Muscle of back (tissue), 11 donors: Measurements from ENCODE around the gene C12orf76. TPM values are rescaled to one million over a fixed set of nuclear protein-coding genes. Genes with fewer than 3 reads are reported as not detected.
"Not testable (repeated sequence)": the region's sequence is repeated elsewhere in the genome, so short reads cannot be mapped to it uniquely, and the experiment has no call there.

Source experiments
- DNase-seq, 3 donors: peaks; one replicate each; pipeline versions ENCODE4 v3.0.0 to v3.0.0-alpha.2; 2013
- polyA plus RNA-seq, 10 donors: library from polyadenylated mRNA; unstranded; fragments of 120-200 nt; gene quantifications; one replicate each; pipeline ENCODE4 v1.2.1, GENCODE V29; 2013; ENCODE audit not compliant: insufficient read length in 10 of 10

The C12orf76 gene
- polyA plus RNA-seq, 10 donors: 19.7 to 34.2 (median 24.5) TPM

DNA sequence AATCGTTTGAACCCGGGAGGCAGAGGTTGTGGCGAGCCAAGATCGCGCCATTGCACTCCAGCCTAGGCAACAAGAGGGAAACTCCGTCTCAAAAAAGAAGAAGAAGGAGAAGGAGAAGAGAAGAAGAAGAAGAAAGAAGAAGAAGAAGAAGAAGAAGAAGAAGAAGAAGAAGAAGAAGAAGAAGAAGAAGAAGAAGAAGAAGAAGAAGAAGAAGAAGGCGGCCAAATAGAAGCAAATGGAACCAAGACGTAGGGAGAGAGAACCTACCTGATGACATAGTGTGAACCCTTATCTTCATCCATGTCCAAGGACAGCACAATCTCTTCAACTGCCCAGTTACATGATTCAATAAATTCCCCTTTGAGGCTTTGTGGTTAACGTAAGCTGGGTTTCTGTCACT, 19.8 kb upstream of the C12orf76 start:
- DNase-seq: not testable (repeated sequence)

DNA sequence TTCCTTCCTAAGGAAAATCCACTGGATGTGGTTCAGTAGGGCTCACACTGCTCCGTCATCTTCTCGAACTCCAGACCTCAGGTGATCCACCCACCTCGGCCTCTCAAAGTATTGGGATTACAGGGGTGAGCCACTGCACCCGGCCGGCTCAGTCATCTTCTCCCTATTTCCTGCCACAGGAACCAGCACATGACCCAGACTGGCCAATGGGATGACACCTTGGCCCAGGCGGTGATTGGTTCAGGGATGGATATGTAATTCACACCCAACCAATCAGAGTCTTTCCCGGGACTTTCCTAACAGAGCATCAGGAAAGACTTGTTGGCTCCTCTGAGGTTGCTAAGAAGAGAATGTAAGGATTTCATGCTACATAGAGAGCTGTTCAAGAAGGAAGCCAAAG, 19.2 kb upstream of the C12orf76 start:
- DNase-seq: no peak

DNA sequence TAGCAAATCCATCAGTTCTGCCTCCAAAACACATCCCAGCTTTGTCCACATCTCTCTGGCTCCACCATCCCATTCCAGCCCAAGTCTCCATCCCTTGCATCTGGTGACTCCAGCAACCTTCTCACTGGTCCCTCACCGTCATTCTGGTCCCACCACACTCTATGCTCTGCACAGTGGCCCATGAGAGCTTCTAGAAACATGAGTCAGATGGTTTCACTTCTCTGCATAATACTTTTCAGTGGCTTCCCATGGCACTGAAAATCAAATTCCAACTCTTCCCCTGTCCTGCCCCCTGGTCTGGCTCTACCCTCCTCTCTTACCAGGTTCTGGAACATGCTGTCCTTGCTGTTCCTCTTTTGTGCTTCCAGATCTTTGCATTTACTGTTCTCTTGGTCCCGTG, 17.2 kb upstream of the C12orf76 start:
- no peak for DNase-seq

DNA sequence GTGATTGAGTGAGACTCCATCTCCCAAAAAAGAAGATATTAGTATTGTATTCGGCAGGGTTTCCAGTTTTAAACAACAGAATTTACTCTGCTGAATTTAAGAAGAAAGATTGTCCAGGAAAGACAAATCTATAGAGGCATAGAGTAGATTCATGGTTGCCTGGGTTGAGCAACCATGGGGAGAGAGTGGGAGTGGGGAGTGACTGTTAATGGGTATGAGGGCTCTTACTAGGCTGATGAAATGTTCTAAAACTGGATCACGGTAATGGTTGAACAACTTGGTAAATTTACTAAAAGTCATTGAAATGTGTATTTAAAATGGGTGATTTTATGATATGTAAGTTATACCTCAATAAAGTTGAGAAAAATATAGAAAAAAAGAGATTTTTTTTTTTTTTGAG, 13.9 kb upstream of the C12orf76 start:
- DNase-seq: no peak

DNA sequence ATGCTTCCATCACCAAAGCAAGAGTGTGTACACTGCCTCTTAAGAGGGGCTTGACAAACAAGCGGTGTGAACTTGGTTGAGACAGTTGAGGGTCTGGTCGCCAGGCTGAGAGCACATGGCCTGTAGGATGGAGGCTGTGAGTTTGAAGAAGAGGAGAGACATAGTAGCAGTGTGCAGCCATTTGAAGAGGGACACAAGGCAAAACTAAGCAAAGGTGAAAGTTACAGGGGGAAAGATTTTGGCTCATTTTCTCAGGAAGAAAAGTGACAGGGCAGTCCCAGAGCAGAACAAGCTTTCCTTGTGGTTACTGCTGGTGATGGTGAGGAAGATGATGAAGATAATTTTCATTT, 11.3 kb upstream of the C12orf76 start:
- no peak for DNase-seq

DNA sequence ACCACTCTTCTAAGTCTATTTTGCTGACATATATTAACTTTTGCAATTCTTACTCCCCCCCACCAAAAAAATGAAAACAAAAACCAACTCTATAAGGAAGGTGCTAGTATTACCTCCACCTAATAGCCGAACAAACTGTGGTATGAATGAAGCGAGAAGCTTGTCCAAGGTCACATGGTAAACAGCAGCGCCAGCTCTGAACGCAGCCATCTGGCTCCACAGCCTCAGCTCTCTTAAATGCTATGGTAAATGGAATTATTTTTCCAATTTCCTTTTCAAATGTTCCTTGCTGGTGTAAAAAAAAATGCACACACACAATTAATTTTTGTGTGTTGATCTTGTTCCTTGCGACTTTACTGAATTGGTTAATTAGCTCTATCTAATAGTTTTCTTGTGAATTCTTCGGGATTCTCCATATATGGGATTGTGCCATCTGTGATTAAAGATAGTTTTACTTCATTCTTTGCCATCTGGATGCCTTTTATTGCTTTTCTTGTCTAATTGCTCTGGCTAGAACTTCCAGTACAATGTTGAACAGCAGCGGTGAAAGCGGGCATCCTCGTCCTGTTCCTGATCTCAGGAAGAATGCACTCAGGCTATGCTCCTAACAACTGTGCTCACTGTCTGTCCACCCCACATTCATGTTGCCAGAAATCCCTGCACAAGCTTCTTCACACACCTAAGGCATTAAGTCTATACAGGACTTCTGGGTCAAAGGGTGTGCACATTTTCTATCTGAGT, 10.7 kb upstream of the C12orf76 start:
- no peak for DNase-seq

DNA sequence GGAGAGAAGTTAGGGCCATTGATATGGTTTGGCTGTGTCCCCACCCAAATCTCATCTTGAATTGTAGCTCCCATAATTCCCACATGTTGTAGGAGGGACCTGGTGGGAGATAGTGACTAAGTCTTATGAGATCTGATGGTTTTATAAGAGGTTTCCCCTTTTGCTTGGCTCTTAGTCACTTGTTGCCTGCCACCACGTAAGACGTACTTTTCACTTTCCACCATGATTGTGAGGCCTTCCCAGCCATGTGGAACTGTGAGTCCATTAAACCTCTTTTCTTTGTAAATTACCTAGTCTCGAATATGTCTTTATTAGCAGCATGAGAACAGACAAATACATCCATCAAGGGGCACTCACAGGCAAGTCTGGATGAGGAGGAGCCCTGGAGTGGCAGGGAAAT, 8.3 kb upstream of the C12orf76 start:
- DNase-seq: not testable (repeated sequence)

DNA sequence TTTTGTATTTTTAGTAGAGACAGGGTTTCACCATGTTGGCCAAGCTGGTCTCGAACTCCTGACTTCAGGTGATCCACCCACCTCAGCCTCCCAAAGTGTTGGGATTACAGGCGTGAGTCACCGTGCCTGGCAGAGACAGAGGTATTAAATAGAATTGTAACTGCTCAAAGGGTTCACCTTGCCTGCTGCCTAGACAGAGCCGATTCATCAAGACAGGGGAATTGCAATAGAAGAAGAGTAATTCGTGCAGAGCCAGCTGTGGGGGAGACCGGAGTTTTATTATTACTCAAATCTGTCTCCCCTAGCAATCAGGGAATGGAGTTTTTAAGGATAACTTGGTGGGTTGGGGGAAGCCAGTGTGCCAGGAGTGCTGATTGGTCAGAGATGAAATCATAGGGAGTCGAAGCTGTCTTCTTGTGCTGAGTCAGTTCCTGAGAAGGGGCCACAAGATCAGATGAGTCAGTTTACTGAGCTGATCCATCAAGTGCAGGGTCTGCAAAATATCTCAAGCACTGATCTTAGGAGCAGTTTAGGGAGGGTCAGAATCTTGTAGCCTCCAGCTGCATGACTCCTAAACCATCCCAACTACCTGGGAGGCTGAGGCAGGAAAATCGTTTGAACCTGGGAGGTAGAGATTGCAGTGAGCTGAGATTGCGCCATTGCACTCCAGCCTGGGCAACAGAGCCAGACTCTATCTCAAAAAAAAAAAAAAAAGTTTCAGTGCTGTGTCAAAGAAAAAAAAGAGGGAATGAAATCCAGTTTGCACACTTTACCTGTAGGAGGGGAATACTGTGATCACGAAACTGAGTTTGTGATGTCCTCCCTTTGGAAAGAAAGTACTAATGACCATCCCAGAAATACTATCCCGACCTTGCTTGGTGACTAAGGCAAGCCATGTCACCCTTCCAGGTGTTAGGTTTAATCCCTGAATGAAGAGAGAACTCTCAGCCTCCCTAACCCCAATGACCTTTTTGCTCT, 7.3 kb upstream of the C12orf76 start:
- DNase-seq: peak in 1 of 3 donors; percentile 79

DNA sequence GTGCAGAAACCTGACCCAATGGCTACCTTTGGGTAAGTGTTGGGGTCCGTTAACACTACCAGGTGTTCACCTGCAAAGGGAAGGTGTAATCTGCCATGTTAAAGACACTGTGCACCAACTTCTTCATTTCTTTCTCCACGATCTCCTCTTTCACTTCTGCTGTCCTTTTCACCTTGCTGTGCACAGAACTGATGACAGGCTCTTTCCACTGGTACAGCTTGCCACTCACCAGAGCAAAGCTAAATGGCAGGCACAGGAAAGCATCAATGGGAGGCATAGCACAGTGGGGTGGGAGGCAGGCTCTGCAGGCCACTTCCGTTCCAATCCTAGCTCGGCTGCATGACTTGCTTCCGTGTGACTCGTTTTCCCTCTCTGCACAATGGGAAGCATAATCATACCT, 2.6 kb upstream of the C12orf76 start:
- DNase-seq: no peak

DNA sequence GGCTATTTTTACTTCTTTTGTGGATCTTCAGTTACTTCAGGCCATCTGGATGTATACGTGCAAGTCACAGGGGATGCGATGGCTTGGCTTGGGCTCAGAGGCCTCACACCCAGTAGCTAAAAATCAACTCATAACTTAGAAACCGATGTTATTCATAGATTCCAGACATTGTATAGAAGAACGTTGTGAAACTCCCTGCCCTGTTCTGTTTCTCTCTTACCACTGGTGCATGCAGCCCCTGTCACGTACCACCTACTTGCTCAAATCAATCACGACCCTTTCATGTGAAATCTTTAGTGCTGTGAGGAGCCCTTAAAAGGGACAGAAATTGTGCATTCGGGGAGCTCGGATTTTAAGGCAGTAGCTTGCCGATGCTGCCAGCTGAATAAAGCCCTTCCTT, 1.3 kb upstream of the C12orf76 start:
- not testable (repeated sequence) for DNase-seq

DNA sequence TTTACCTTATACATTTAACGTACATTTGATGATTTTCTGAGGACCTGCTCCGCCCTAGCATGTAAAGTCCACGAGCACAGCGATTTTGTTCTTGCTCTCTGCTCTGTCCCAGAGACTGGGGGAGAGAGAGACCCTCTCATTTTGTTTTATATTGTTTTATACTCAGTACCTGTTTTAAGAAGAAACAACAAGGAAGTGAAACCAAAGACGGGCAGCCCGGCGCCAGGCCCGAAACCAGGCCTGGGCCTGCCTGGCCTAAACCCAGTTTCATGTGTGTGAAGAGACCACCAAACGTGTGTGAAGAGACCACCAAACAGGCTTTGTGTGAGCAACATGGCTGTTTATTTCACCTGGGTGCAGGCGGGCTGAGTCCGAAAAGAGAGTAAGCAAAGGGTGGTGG, 712 bp upstream of the C12orf76 start:
- not testable (repeated sequence) for DNase-seq

DNA sequence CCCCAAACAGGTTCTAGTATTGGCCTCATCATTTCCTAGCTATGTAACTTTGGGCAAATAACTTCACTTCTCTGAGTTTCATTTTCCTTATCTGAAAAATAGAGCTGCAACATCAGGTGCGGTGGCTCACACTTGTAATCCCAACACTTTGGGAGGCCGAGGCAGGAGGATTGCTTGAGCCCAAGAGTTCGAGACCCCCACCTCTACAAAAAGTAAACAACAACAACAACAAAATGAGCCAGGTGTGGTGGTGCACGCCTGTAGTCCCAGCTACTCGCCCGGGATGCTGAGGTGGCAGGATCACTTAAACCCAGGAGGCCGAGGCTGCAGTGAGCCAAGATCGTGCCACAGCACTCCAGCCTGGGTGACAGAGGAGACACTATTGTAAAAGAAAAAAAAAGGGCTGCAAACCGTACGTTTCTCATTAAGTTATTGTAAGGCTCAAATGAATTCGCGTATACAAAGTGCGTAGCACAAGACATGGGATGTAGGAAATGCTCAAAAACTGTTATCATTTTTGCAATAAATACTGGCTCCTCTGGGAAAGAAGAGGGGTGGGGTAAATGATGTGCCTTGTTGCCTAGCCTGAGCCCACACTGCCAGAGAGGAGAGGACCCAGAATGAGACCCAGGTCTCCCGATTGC, 903 bp downstream of the C12orf76 start:
- DNase-seq: peak in 1 of 3 donors; percentile 24

DNA sequence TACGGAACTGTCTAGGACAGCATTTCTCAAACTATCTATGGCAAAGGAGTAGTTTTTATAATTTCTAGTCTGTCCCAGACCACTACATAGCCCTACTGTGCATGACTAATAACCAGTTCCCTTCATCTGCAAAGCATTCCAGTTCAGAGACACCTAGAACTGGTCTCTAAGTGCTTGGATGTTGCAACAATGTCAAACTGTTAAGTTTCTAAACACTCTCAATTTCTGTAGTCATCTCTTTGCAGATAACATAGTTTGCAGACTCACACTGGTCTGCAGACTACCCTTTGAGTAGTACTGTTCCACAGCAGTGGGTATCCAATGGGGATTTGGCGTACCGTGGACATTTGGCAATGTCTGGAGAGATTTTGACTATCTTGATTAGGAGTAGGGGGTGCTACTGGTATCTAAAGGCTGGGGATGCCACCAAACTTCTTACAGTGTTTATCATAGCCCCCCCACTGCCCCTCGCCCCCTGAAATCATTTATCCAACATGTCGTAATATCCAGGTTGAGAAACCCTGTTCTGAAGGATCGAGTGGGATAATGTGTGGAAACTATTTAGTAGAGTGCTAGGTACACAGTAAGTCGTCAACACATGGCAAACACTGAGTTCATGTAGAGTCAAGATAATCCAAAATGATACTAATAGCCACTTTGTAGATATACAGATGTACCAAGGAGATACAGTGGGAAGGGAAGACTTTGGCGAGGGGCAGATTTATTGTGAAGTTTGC, 1.7 kb downstream of the C12orf76 start:
- DNase-seq: no peak

DNA sequence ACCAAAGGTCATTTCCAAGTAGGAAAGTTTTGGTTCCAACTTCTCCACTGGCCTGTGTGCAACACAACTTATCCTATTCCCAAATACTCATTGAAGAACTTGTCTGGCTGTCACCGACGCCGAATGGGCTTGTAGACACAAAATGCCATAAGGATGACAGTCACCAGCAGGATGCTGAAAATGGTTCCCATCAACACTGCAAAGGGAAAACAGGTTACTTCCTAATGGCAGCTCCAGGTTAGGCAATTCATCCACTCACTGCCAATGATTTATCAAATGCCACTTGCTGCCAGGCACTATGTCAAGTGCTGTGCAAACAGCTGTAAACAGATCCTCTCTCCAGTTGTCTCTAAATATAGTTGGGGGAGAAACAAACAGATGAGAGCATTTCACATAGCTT, 6.1 kb downstream of the C12orf76 start:
- DNase-seq: peak in 2 of 3 donors; percentile 22 to 32

DNA sequence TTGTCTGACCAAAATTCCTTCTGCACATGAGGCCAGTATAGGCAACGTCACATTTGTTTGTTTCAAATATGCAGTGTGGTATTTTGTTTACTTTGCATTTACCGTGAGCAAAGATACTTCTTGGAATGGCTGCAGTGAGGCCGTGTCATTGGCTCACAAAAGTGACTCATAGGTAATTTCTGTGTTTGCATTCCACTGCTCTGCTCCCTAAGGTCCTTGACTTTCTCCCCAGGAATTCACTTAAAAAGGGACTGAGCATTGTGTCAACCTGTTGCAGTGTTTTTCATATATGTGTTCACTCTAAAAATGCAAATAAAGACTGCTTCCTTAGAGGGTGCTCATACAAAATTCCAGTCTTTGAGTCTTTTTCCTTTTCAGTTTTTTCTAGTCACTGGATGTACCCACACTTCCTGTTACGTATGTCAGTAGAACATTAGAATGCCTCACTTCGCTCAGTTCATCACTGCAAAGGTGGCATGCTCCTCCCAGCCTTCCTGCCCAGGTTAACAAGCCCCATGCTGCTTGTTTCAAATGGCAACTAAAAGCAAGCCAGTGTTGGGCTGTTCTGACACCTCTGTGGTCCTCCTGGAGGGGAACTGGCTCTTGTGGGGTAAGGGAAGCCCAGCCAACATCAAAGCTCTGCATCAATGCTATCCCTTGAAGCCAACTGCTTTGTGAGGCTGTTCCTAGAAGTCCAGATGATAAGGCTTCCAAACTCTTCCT, 9.1 kb downstream of the C12orf76 start:
- DNase-seq: peak in 1 of 3 donors; percentile 84

DNA sequence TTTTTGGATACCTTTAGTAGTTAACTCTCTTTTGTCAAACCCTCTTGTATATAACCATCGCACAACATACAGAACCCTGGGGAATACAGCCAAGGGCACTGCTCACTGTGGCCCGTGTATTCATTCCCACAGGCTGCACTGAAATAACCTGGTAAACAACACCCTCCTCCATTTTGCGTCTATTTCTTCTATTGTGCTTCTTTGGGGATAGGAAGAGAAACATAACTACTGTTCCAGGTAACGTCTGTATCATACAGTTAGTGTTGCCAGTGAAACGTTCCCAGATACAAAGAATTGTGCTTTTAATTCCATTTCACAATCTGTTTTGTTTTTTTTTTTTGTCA, 9.6 kb downstream of the C12orf76 start:
- DNase-seq: no peak

DNA sequence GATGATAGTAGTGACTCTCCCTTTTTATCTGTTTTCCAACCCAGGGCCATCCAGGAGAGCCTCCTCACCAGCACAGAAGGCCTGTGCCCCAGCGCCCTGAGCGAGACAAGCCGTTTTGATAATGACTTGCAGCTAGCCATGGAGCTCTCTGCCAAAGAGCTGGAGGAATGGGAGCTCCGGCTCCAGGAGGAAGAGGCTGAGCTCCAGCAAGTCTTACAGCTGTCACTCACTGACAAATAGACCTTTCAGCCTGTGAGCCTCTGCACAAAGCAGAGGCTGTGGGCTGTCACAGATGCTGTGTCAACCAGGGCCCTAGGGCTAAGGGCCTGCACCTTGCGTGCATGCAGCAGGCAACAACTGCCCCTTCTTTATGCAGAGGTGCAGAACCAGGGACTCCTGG, 11.0 kb downstream of the C12orf76 start:
- no peak for DNase-seq

DNA sequence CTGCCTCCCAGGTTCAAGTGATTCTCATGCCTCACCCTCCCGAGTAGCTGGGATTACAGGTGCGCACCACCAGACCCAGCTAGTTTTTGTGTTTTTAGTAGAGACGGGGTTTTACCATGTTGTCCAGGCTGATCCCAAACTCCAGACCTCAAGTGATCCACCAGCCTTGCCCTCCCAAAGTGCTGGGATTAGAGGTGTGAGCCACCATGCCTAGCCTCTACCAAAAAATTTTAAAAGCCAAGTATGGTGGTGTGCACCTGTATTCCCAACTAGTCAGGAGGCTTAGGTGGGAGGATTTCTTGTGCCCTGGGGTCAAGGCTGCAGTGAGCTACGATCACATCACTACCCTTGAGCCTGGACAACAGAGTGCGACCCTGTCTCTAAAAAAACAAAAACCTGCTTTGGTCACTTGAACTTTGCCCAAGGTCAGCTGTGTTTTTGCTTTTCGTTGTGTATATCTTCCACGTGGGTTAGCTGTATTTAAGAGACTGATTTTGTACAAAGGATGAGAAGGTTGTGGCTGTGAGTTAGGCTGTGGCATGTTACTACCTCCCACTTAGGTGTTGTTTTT, 12.7 kb downstream of the C12orf76 start:
- no peak for DNase-seq

DNA sequence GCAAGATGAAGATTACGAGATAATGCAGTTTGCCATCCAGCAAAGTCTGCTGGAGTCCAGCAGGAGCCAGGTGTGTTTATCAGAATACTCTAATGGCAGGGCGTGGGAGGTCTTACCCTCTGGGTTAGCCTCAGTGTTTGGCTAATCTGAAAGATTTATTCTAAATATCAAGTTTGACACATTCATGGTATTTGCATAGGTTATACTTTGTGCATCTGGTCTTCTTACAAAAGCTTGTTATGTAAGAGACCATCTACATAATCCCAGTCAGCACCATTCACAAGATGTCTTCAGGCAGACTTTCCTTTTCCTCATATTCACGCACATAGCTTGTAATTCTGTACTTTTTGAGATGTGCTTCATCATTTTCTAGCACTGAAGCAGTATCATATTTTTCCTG, 14.4 kb downstream of the C12orf76 start:
- DNase-seq: no peak

DNA sequence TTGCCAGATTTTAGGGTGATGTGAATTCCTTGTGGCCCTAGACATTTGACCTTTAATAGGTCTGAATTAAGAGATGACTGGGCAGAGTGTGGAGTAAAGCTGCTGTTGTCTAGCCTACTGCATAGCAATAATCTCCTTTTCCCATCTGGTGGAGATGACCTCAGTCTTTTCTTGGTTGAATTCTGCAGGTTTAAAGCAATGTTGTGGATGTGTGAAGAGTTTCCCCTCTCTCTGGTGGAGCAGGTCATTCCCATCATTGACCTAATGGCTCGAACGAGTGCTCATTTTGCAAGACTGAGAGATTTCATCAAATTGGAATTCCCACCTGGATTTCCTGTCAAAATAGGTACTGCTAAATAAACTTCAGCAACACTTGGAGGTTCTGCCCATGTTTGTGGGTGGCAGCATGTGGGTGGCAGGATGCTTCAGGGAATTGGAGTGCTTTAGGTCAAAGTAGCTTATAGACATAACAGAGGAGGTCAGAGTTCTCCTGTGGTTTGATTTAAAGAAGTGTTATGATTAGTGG, 19.0 kb downstream of the C12orf76 start:
- DNase-seq: no peak

DNA sequence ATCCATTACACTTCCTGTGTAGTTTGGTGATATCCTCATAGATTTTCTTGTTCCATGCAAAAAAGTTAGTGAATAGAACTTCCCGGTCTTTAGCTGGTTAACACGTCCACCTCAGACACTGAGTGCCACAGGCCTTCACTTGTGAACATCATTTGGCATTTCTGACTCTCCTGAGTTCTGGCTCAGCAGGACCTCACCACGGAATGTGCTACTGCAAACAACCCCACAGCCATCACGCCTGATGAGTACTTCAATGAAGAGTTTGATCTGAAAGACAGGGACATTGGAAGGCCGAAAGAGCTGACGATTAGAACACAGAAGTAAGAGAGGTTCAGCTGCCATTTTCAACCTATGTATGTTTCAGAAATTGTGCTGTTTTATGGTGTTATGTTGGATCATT, 20.0 kb downstream of the C12orf76 start:
- DNase-seq: no peak
